ENCODE measurements around the gene LDB1.

The LDB1 gene

GRCh38 chr10:102120142-102120990 is at the start of gene LDB1:
Gene LDB1 (minus strand): TSS chr10:102120368. CDS start chr10:102120110, 258 bp downstream.
- FAIRE-seq, result no peak

DNA sequence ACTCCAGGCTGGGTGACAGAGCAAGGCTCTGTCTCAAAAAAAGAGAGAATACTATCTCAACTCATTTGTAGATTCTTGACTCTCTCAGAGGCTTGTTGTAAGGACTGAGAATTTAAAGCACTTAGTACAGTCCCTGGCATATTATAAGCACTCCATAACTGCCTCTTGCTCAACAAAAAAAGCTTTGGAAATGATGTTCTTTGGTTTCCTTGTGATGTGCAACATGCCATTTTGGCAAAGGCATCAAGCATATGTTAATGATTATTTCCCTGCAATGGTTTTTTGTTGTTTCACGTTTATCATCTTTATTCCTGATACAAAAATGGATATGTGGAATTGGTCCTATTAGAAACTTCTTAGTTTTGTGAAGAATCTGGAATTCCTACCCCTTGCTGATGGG is 47.7 kb upstream of the LDB1 start:
- no peak for FAIRE-seq

GRCh38 chr10:102163342-102163989 is 43.3 kb upstream of the LDB1 start:
- no peak for FAIRE-seq

GRCh38 chr10:102159831-102160230 is 39.7 kb upstream of the LDB1 start:
- FAIRE-seq, result no peak

- no peak for FAIRE-seq
Measured at GRCh38 chr10:102159051-102159597, 39.0 kb upstream of the LDB1 start.

DNA sequence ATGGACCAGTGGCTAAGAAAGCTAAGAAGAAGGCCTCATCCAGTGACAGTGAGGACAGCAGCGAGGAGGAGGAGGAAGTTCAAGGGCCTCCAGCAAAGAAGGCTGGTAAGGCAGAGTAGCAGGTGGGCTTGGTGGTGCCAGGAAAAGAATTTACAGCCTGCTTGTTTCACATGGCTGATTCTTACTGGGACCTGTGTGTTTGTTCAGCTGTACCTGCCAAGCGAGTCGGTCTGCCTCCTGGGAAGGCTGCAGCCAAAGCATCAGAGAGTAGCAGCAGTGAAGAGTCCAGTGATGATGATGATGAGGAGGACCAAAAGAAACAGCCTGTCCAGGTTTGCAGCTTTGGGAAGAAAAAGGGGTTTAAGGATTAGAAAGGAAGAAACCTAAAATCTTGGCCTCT is 37.1 kb upstream of the LDB1 start:
- no peak for FAIRE-seq

- FAIRE-seq, result no peak
Measured at GRCh38 chr10:102154466-102155116, 34.4 kb upstream of the LDB1 start.

DNA sequence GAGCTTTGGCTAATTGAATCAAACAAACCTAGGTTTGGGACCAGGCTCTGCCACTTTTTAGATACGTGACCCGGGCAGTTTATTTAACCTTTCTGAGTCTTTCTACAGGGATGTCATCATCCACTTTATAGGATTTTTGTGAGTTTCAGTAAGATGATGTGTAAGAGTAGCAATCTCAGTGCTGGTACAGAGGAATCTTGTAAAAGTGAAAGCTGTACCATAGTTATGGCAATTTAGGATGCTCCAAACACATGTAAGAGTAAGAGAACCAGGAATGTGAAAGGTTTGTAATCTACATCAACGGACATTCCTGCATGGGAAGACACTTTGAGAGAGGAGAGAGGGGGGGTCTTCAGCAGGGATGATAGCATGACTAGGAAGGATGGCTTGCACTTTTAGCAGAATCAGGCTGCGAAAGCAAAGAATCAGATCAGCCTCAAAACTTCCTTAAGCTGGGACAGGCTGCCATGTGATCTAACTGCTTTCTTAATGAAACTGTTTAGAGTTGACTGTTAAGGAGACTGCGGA is 33.0 kb upstream of the LDB1 start:
- FAIRE-seq, result no peak

- no peak for FAIRE-seq
Measured at GRCh38 chr10:102152545-102152890, 32.4 kb upstream of the LDB1 start.

GRCh38 chr10:102151774-102152544 is 31.8 kb upstream of the LDB1 start, which contains the start of gene NOLC1:
Gene NOLC1 (plus strand): TSS chr10:102152389. CDS start chr10:102152411, 22 bp downstream.
- peak; percentile 99 for FAIRE-seq

DNA sequence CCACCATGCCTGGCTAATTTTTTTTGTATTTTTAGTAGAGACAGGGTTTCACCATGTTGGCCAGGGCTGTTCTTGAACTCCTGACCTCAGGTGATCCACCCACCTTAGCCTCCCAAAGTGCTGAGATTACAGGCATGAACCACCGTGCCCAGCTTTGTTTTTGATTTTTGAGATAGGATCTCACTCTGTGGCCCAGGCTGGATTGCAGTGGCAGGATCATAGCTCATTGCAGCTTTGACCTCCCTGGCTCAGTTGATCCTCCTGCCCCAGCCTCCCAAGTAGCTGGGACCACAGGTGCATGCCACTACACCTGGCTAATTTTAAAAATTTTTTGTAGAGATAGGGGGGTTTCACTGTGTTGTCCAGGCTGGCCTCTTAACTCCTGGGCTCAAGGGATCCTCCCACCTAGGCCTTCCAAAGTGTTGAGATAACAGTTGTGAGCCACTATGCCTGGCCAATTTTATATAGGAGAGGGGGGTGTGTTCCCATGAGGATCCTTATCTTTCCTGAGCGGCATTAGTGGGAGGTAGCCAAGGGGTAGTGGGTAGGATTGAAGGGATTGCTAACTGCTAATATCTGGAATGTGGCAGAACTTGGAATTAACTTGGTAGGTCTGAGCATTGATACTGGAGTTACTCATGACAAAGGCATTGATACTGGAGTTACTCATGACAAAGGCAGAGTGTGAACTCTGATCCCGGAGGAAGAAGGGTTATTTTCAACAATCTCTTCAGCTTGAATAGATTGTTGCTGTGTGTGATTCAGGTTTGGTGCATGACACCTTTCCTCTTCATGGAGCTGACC is 31.0 kb upstream of the LDB1 start:
- FAIRE-seq, result no peak

DNA sequence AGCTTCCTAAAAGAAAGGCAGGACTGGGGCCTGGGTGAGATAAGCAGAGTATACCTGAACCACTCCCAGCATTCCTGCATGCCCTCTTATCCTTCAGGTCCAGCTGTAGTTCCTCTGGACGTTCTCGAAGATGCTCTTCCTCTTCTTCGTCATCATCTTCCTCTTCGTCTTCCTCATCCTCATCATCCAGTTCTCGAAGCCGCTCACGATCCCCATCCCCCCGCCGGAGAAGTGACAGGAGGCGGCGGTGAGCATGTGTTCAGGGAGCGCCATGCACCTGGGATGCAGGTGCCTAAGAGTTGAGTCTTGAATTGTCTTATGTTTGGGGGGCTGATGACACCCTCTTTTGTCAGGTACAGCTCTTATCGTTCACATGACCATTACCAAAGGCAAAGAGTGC is 28.1 kb upstream of the LDB1 start:
- FAIRE-seq, result no peak

DNA sequence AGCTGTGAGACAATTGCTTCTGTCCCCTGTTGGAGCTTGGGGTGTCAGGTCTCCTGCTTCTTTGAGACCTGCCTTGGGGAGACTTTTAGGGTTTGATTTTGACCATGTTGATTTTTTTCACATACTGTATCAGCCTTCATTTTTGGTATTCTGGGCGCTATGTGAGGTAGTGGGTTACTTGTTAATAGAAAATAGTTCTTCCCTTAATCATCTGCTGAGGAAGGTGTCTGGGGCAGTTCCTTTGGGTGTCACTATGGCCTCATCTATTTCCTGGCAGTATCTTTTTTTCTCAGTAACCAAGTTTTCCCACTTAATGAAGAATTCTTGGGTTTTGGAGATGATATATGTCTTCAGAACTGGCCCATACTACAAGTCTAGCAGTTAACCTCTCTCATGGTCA is 27.4 kb upstream of the LDB1 start:
- no peak for FAIRE-seq

- no peak for FAIRE-seq
Measured at GRCh38 chr10:102146971-102147428, 26.8 kb upstream of the LDB1 start.

DNA sequence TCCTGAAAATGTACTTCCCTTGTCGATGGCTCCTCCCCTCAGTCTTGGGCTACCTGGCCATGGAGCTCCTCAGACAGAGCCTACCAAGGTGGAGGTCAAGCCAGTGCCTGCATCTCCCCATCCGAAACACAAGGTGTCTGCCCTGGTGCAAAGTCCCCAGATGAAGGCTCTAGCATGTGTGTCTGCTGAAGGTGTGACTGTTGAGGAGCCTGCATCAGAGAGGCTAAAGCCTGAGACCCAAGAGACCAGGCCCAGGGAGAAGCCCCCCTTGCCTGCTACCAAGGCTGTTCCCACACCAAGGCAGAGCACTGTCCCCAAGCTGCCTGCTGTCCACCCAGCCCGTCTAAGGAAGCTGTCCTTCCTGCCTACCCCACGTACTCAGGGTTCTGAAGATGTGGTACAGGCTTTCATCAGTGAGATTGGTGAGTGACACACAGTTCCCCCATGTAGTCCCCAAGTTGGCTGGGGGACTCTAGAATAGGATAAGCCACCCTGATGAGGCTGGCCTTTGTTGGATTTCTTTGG is 21.5 kb upstream of the LDB1 start:
- no peak for FAIRE-seq

GRCh38 chr10:102140913-102141540 is 20.9 kb upstream of the LDB1 start:
- FAIRE-seq, result no peak

DNA sequence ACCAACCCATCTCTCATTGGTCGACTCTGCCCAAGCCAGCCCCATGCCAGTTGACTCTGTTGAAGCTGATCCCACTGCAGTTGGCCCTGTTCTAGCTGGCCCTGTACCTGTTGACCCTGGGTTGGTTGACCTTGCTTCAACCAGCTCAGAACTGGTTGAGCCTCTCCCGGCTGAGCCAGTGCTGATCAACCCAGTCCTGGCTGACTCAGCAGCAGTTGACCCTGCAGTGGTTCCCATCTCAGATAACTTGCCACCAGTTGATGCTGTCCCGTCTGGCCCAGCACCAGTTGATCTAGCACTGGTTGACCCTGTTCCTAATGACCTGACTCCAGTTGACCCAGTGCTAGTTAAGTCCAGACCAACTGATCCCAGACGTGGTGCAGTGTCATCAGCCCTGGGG is 20.1 kb upstream of the LDB1 start:
- no peak for FAIRE-seq

DNA sequence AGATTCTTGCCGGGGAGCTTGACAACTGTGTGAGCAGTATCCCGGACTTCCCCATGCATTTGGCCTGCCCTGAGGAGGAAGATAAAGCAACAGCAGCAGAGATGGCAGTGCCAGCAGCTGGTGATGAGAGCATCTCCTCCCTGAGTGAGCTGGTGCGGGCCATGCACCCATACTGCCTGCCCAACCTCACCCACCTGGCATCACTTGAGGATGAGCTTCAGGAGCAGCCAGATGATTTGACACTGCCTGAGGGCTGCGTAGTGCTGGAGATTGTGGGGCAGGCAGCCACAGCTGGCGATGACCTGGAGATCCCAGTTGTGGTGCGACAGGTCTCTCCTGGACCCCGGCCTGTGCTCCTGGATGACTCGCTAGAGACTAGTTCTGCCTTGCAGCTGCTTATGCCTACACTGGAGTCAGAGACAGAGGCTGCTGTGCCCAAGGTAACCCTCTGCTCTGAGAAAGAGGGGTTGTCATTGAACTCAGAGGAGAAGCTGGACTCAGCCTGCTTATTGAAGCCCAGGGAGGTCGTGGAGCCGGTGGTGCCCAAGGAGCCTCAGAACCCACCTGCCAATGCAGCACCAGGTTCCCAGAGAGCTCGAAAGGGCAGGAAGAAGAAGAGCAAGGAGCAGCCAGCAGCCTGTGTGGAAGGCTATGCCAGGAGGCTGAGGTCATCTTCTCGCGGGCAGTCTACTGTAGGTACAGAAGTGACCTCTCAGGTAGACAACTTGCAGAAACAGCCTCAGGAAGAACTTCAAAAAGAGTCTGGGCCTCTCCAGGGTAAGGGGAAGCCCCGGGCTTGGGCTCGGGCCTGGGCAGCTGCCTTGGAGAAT is 19.3 kb upstream of the LDB1 start:
- FAIRE-seq, result no peak

- no peak for FAIRE-seq
Measured at GRCh38 chr10:102135956-102136526, 15.9 kb upstream of the LDB1 start.
